Transverse colon (tissue), 4 donors: ENCODE data around the gene METTL13. TPM values are rescaled to one million over a fixed set of nuclear protein-coding genes. Genes with fewer than 3 reads are reported as not detected.

Experiments used
- DNase-seq: peaks from one replicate; pipeline ENCODE4 v3.0.0-alpha.2; 2019
- H3K27ac ChIP-seq, 4 donors: fragments of 200-600 bp; sonication (generic); 2 replicates each; pipeline ENCODE4 v1.5.1; 2016 to 2018; ENCODE audit warnings: inconsistent platforms in 4 of 4
- H3K27me3 ChIP-seq: fragments of 200-600 bp; sonication (generic); 2 replicates; pipeline ENCODE4 v1.5.1; 2017; ENCODE audit warnings: inconsistent platforms
- H3K36me3 ChIP-seq, 4 donors: fragments of 200-600 bp; sonication (generic); 2 replicates each; pipeline ENCODE4 v1.5.1; 2017 to 2019; ENCODE audit warnings: inconsistent platforms in 4 of 4
- H3K4me1 ChIP-seq, 4 donors: fragments of 200-600 bp; sonication (generic); 2 replicates each; pipeline ENCODE4 v1.5.1; 2017 to 2020; ENCODE audit warnings: inconsistent platforms in 4 of 4
- H3K4me3 ChIP-seq, 4 donors: fragments of 200-600 bp; sonication (generic); 1 replicate in 1 of 4; 2 replicates in 3 of 4; pipeline versions ENCODE4 v1.5.1 to v1.6.1; 2017 to 2019; ENCODE audit warnings: inconsistent platforms in 4 of 4
- H3K9me3 ChIP-seq, 2 donors: fragments of 200-600 bp; sonication (generic); 2 replicates each; pipeline ENCODE4 v1.5.1; 2017 to 2019; ENCODE audit warnings: inconsistent platforms in 2 of 2
- EP300 ChIP-seq: sonication (generic); formaldehyde crosslinking; IDR thresholded peaks from one replicate; pipeline ENCODE4 v1.6.1; 2017; ENCODE audit warnings: antibody characterized with exemption, low read depth
- POLR2A ChIP-seq: fragments of 450-650 bp; IDR thresholded peaks from one replicate; pipeline ENCODE4 v1.6.1; 2016; ENCODE audit warnings: antibody characterized with exemption, mild to moderate bottlenecking, moderate library complexity
- POLR2AphosphoS5 ChIP-seq, 3 donors: sonication (generic); formaldehyde crosslinking; IDR thresholded peaks; one replicate each; pipeline ENCODE4 v1.6.1; 2016; ENCODE audit warnings: antibody characterized with exemption in 3 of 3
- WGBS, 2 donors: methylation state at CpG; one replicate each; pipeline ENCODE4 v1.1.5; 2018; ENCODE audit warnings: low coverage in 1 of 2; 5-methylcytosine and 5-hydroxymethylcytosine counted together
- in situ Hi-C, 4 donors: fragments of 200-750 bp; cut with MboI; loops; one replicate each; pipeline versions ENCODE4 v1.15.0 to v1.15.1; 2017; ENCODE audit warnings: low sequenced_read_pairs in 3 of 4, low pct_ligation_motif_present in 1 of 4, low pct_unique_long_range_greater_than_20kb in 1 of 4
- intact Hi-C: fragments of 100-400 bp; cut with DNase I; formaldehyde crosslinking; loops from one replicate; pipeline ENCODE4 v1.15.1; 2023; ENCODE audit warnings: low total_unique reads
- total RNA-seq, 4 donors: library from RNA; depleted of rRNA; stranded (reverse); fragments of >200 nt; gene quantifications; one replicate each; pipeline ENCODE4 v1.1.0, GENCODE V29; 2016
- TF ChIP-seq, protein P1 (sequence below), 5 experiments: fragments of 200-600 bp in 3 of 5; fragments of 450-650 bp in 2 of 5; sonication (generic) in 3 of 5; IDR thresholded peaks; 1 replicate in 2 of 5; 2 replicates in 3 of 5; pipeline ENCODE4 v1.5.1; 2016 to 2017; ENCODE audit warnings: antibody characterized with exemption in 5 of 5, inconsistent platforms in 3 of 5, mild to moderate bottlenecking in 2 of 5, moderate library complexity in 1 of 5

METTL13 gene
- total RNA-seq, 4 donors from 2014 or later = 10.5 to 80.8 (median 25.8) TPM

- DNase-seq = no peak
- Histone ChIP-seq H3K27me3 (no peaks in the 10 kb centered on the region), H3K4me3 (no peak overlapping the region), H3K9me3 (no peaks in the 10 kb centered on the region), H3K36me3 (peaks cover 0 to 43% (median 19%) of the 10 kb centered on the region in 4 donors), H3K4me1 (peaks cover 9 to 40% (median 22%) of the 10 kb centered on the region in 4 donors), H3K27ac (no peak overlapping the region)
- in situ Hi-C loops = loop anchor here in 1 of 4 donors (25.0 kb wide), 1 partner anchor 653 kb away; the partner anchor contains the start of gene PIGC
- intact Hi-C loops = loop anchor here (10.0 kb wide), 1 partner anchor 140 kb away; no protein-coding TSS in a partner anchor
- TF ChIP-seq, protein P1, sequence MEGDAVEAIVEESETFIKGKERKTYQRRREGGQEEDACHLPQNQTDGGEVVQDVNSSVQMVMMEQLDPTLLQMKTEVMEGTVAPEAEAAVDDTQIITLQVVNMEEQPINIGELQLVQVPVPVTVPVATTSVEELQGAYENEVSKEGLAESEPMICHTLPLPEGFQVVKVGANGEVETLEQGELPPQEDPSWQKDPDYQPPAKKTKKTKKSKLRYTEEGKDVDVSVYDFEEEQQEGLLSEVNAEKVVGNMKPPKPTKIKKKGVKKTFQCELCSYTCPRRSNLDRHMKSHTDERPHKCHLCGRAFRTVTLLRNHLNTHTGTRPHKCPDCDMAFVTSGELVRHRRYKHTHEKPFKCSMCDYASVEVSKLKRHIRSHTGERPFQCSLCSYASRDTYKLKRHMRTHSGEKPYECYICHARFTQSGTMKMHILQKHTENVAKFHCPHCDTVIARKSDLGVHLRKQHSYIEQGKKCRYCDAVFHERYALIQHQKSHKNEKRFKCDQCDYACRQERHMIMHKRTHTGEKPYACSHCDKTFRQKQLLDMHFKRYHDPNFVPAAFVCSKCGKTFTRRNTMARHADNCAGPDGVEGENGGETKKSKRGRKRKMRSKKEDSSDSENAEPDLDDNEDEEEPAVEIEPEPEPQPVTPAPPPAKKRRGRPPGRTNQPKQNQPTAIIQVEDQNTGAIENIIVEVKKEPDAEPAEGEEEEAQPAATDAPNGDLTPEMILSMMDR (IDR thresholded peaks at IDR 0.05) = no peak
- TF ChIP-seq POLR2A (no peak), POLR2AphosphoS5 (IDR thresholded peaks at IDR 0.05) (no peak), EP300 (no peak)
These were observed 3.3 kb downstream of the METTL13 start for GRCh38 chr1:171784784-171785183.

GRCh38 chr1:171785766-171786165 lies 4.3 kb downstream of the METTL13 start:
- no peak for DNase-seq
- Histone ChIP-seq H3K4me1 (peaks cover 9 to 34% (median 21%) of the 10 kb centered on the region in 4 donors), H3K36me3 (peaks cover 0 to 51% (median 24%) of the 10 kb centered on the region in 4 donors), H3K27ac (no peak overlapping the region), H3K4me3 (no peak overlapping the region), H3K27me3 (no peaks in the 10 kb centered on the region), H3K9me3 (no peaks in the 10 kb centered on the region)
- no peak for TF ChIP-seq POLR2AphosphoS5 (IDR thresholded peaks at IDR 0.05)
- TF ChIP-seq, protein P1 (IDR thresholded peaks at IDR 0.05) = no peak
- no peak for TF ChIP-seq EP300
- 95% methylated on average over 8 of the region's 9 CpGs; no CpG with 5 or more reads in 1 of the 2 donors for WGBS, 2 donors
- in situ Hi-C loops = loop anchor here in 1 of 4 donors (25.0 kb wide), 1 partner anchor 652 kb away; the partner anchor contains the start of gene PIGC
- intact Hi-C loops = loop anchor here (10.0 kb wide), 1 partner anchor 141 kb away; no protein-coding TSS in a partner anchor

- H3K4me3 ChIP-seq = no peak overlapping the region
- H3K4me1 ChIP-seq = peaks cover 9 to 34% (median 19%) of the 10 kb centered on the region in 4 donors
- WGBS, 2 donors = 86 to 98% methylated on average over 2 of the region's 2 CpGs
- no peaks in the 10 kb centered on the region for H3K27me3 ChIP-seq
- no peak for TF ChIP-seq EP300
- TF ChIP-seq, protein P1 (IDR thresholded peaks at IDR 0.05) = no peak
- no peak for TF ChIP-seq POLR2A
- TF ChIP-seq POLR2AphosphoS5 (IDR thresholded peaks at IDR 0.05) = no peak
- in situ Hi-C loops = loop anchor here in 1 of 4 donors (25.0 kb wide), 1 partner anchor 651 kb away; the partner anchor contains the start of gene PIGC
- no peaks in the 10 kb centered on the region for H3K9me3 ChIP-seq
- H3K27ac ChIP-seq = no peak overlapping the region
- H3K36me3 ChIP-seq = peaks cover 0 to 58% (median 27%) of the 10 kb centered on the region in 4 donors
- no peak for DNase-seq
- intact Hi-C loops = loop anchor here (10.0 kb wide), 1 partner anchor 142 kb away; no protein-coding TSS in a partner anchor
These were observed 5.1 kb downstream of the METTL13 start for GRCh38 chr1:171786534-171786933.

DNA sequence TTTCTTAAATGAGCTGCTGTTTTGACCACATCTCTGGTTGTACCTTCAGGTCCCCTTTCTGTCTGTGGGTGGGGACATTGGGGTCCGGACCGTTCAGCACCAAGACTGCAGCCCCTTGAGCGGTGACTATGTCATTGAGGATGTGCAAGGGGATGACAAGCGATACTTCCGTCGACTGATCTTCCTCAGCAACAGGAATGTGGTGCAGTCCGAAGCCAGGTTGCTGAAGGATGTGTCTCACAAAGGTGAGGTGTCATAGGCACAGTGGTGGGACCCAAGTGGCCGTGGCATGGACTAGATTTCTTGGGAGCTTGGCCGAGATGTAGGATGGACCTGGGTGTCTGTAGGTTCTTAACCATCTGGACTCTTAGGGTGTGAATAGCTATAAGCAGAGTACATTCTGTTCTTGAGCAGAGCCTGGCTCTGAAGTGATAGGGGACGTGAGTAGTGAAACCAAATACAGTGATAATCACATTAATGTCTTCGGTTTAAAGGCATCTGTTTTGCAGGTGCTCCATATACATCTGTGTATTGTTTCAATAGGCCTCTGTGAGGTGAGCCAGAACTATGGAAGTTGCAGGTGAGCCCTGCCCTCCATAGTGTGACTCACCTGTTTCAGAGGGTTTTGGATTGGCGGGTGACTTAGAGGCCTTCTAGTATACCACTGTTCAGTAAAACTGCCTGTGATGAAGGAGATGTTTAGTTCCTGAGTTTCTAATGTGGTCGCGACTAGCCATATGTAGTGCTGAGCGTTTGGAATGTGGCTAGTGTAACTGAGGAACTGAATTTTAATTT lies 6.4 kb downstream of the METTL13 start:
- TF ChIP-seq, protein P1 (IDR thresholded peaks at IDR 0.05) = no peak
- TF ChIP-seq POLR2A (no peak), POLR2AphosphoS5 (IDR thresholded peaks at IDR 0.05) (no peak), EP300 (no peak)
- 94% methylated on average over 6 to 15 of the region's 15 CpGs for WGBS, 2 donors
- Histone ChIP-seq H3K4me3 (no peak overlapping the region), H3K4me1 (peaks cover 4 to 24% (median 13%) of the 10 kb centered on the region in 4 donors), H3K9me3 (no peaks in the 10 kb centered on the region), H3K36me3 (peaks cover 0 to 65% (median 31%) of the 10 kb centered on the region in 4 donors), H3K27me3 (no peaks in the 10 kb centered on the region), H3K27ac (no peak overlapping the region)
- in situ Hi-C loops (loop anchor here in 1 of 4 donors (25.0 kb wide), 1 partner anchor 649 kb away; the partner anchor contains the start of gene PIGC), intact Hi-C loops (loop anchor here (10.0 kb wide), 1 partner anchor 143 kb away; no protein-coding TSS in a partner anchor)
- no peak for DNase-seq
